Measurements from ENCODE around the gene RIMOC1.

- no peak for TF ChIP-seq POLR2A (IDR thresholded peaks at IDR 0.05)
- TF ChIP-seq CTCF (IDR thresholded peaks at IDR 0.05), result no peak
Observed at GRCh38 chr5:41874512-41875060, 29.6 kb upstream of the RIMOC1 start.
